ENCODE measurements around the gene C1orf116.

Gene C1orf116

GRCh38 chr1:207031632-207032264, 808 bp downstream of the C1orf116 start:
- TF ChIP-seq, protein P1, sequence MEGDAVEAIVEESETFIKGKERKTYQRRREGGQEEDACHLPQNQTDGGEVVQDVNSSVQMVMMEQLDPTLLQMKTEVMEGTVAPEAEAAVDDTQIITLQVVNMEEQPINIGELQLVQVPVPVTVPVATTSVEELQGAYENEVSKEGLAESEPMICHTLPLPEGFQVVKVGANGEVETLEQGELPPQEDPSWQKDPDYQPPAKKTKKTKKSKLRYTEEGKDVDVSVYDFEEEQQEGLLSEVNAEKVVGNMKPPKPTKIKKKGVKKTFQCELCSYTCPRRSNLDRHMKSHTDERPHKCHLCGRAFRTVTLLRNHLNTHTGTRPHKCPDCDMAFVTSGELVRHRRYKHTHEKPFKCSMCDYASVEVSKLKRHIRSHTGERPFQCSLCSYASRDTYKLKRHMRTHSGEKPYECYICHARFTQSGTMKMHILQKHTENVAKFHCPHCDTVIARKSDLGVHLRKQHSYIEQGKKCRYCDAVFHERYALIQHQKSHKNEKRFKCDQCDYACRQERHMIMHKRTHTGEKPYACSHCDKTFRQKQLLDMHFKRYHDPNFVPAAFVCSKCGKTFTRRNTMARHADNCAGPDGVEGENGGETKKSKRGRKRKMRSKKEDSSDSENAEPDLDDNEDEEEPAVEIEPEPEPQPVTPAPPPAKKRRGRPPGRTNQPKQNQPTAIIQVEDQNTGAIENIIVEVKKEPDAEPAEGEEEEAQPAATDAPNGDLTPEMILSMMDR (IDR thresholded peaks at IDR 0.05; ENCODE audit: extremely low read depth, insufficient read depth, missing control alignments) = no peak
- DNase-seq (ENCODE audit: low spot score) = no peak
- in situ Hi-C loops (cut with MboI; ENCODE audit: low pct_unique_long_range_greater_than_20kb, low sequenced_read_pairs, unreplicated experiment) = no loop called here

- TF ChIP-seq, protein P1 (IDR thresholded peaks at IDR 0.05; ENCODE audit: extremely low read depth, insufficient read depth, missing control alignments) = no peak
- no peak for DNase-seq (ENCODE audit: low spot score)
- in situ Hi-C loops (cut with MboI; ENCODE audit: low pct_unique_long_range_greater_than_20kb, low sequenced_read_pairs, unreplicated experiment) = no loop called here
These were observed 1.5 kb downstream of the C1orf116 start for GRCh38 chr1:207031016-207031415.

GRCh38 chr1:207030522-207031009, 2.0 kb downstream of the C1orf116 start:
- TF ChIP-seq, protein P1 (IDR thresholded peaks at IDR 0.05; ENCODE audit: extremely low read depth, insufficient read depth, missing control alignments) = no peak
- DNase-seq (ENCODE audit: low spot score) = no peak
- in situ Hi-C loops (cut with MboI; ENCODE audit: low pct_unique_long_range_greater_than_20kb, low sequenced_read_pairs, unreplicated experiment) = no loop called here

- TF ChIP-seq, protein P1 (IDR thresholded peaks at IDR 0.05; ENCODE audit: extremely low read depth, insufficient read depth, missing control alignments) = no peak
- in situ Hi-C loops (cut with MboI; ENCODE audit: low pct_unique_long_range_greater_than_20kb, low sequenced_read_pairs, unreplicated experiment) = no loop called here
- DNase-seq (ENCODE audit: low spot score) = no peak
These were observed 2.6 kb downstream of the C1orf116 start for GRCh38 chr1:207029701-207030521.

DNA sequence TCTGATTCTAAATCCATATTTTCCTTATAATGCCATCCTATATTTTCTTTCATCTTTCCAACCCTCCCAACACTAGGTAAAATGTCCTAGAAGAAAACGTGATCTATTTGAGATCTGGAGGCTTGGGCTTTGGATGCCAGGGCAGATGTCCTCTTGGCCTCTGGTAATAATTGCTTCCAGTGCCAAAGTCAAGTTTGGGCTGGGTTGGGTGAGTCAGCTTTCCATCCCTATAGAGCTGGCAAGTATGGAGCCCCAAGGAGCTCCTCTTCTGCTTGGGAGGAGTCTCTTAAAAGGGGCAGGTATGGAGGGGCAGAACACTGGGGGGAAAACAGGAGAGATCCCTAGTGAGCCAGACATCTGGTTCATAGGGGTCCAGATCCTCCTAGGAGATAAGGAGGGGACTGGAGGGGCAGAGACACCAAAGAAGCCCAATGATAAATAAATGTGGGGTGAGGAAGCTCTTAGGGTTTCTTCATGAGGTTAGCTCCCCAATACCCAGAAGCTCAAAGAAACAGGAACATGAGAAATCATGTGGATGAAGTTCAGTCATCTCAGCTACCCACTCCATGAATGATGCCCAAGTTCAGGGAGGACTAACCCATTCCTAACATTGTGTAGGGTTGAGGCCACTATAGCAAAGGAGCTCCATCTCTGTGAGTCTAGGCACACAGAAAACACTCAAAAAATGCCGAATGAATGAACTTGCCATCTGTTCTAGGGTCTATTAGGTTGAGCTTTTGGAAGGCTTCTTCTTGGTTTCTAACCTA, 3.5 kb downstream of the C1orf116 start:
- in situ Hi-C loops (cut with MboI; ENCODE audit: low pct_unique_long_range_greater_than_20kb, low sequenced_read_pairs, unreplicated experiment) = no loop called here
- no peak for DNase-seq (ENCODE audit: low spot score)
- TF ChIP-seq, protein P1 (IDR thresholded peaks at IDR 0.05; ENCODE audit: extremely low read depth, insufficient read depth, missing control alignments) = no peak

DNA sequence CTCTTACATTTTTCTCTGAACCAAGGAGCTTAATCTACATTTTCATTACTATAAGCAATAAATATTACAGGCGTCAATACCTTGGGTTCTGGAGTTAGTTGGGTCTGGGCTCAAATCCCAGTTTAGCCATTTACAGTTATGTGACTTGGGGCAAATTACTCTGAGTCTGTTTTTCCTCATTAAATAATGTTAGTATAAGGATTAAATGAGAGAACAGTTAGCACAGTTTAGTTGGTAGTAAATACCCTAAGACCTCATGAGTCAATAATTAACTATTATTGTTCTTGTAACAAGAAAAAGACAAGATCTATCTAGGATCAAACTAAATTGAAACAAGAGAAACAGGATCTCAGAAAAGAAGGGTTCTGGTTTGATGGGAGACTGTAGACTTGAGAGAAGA, 4.6 kb downstream of the C1orf116 start:
- TF ChIP-seq, protein P1 (IDR thresholded peaks at IDR 0.05; ENCODE audit: extremely low read depth, insufficient read depth, missing control alignments) = no peak
- in situ Hi-C loops (cut with MboI; ENCODE audit: low pct_unique_long_range_greater_than_20kb, low sequenced_read_pairs, unreplicated experiment) = no loop called here
- no peak for DNase-seq (ENCODE audit: low spot score)
